Esophagus muscularis mucosa (tissue), 4 donors: ENCODE data around the gene MYH3. TPM values are rescaled to one million over a fixed set of nuclear protein-coding genes. Genes with fewer than 3 reads are reported as not detected.

Experiments used
- DNase-seq: peaks from one replicate; pipeline ENCODE4 v3.0.0-alpha.2; 2017; ENCODE audit errors: extremely low spot score
- H3K27ac ChIP-seq, 4 donors: fragments of 200-600 bp; sonication (generic); replicated peaks in 1 of 4; 1 replicate in 3 of 4; 2 replicates in 1 of 4; pipeline ENCODE4 v1.5.1; 2016 to 2019; ENCODE audit warnings: mild to moderate bottlenecking in 1 of 4
- H3K27me3 ChIP-seq, 4 donors: fragments of 200-600 bp; sonication (generic); one replicate each; pipeline versions ENCODE4 v1.5.1 to v1.6.0; 2016 to 2019
- H3K36me3 ChIP-seq, 4 donors: fragments of 200-600 bp; sonication (generic); one replicate each; pipeline ENCODE4 v1.5.1; 2016 to 2019
- H3K4me1 ChIP-seq, 4 donors: fragments of 200-600 bp; sonication (generic); one replicate each; pipeline ENCODE4 v1.5.1; 2016 to 2019
- H3K4me3 ChIP-seq, 4 donors: fragments of 200-600 bp; sonication (generic); 1 replicate in 2 of 4; 2 replicates in 2 of 4; pipeline ENCODE4 v1.5.1; 2016 to 2019; ENCODE audit warnings: mild to moderate bottlenecking in 4 of 4, moderate library complexity in 1 of 4
- H3K9me3 ChIP-seq, 4 donors: fragments of 200-600 bp; sonication (generic); 1 replicate in 3 of 4; 2 replicates in 1 of 4; pipeline ENCODE4 v1.5.1; 2016 to 2019
- EP300 ChIP-seq: sonication (generic); formaldehyde crosslinking; IDR thresholded peaks from one replicate; pipeline ENCODE4 v1.6.1; 2017; ENCODE audit warnings: antibody characterized with exemption
- POLR2A ChIP-seq: fragments of 450-650 bp; IDR thresholded peaks from one replicate; pipeline ENCODE4 v1.6.1; 2017; ENCODE audit warnings: antibody characterized with exemption, moderate library complexity, mild to moderate bottlenecking, low read depth
- POLR2AphosphoS5 ChIP-seq, 2 donors: sonication (generic); formaldehyde crosslinking; IDR thresholded peaks; one replicate each; pipeline ENCODE4 v1.6.1; 2017; ENCODE audit warnings: antibody characterized with exemption in 2 of 2
- WGBS: methylation state at CpG from one replicate; pipeline ENCODE4 v1.1.5; 2018; 5-methylcytosine and 5-hydroxymethylcytosine counted together
- intact Hi-C: fragments of 100-400 bp; cut with DNase I; formaldehyde crosslinking; loops from one replicate; pipeline ENCODE4 v1.15.1; 2023
- total RNA-seq, 4 donors: library from RNA; depleted of rRNA; stranded (reverse); fragments of >200 nt; gene quantifications; one replicate each; pipeline versions ENCODE4 v1.1.0 to v1.2.1, GENCODE V29; 2016
- TF ChIP-seq, protein P1 (sequence below), 3 experiments: fragments of 200-600 bp in 2 of 3; fragments of 450-650 bp in 1 of 3; sonication (generic) in 2 of 3; IDR thresholded peaks; one replicate each; pipeline ENCODE4 v1.5.1; 2017 to 2019; ENCODE audit warnings: antibody characterized with exemption in 3 of 3, mild to moderate bottlenecking in 2 of 3, moderate library complexity in 1 of 3

The MYH3 gene
- total RNA-seq, 4 donors from 2014 or later: 0.83 to 2.4 (median 1.6) TPM

DNA sequence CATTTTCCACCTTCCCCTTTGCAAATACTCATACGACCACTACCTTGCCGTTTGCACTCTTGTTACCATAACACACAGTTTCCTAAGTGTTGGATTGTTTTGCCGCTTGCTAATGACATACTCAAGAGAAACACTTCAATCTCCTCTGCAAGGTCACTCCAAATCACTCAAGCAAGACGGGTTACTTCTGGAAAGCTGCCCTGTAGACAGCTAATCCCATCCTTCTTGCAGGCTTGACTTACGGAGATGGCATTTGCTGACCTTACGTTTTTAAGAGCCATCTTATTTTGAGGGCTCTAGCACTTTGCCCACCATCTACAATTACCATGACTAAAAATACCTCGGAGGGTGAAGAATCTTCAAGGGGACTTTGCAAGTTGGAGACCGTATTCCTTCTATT, 46.2 kb downstream of the MYH3 start:
- H3K4me3 ChIP-seq: no peak overlapping the region
- peaks cover 0 to 14% (median 2%) of the 10 kb centered on the region in 4 donors for H3K4me1 ChIP-seq
- intact Hi-C loops: loop anchor here (10.0 kb wide), 1 partner anchor 686 kb away; no protein-coding TSS in a partner anchor
- no peaks in the 10 kb centered on the region for H3K36me3 ChIP-seq
- WGBS: 92% methylated on average over 8 of the region's 8 CpGs
- TF ChIP-seq, protein P1, sequence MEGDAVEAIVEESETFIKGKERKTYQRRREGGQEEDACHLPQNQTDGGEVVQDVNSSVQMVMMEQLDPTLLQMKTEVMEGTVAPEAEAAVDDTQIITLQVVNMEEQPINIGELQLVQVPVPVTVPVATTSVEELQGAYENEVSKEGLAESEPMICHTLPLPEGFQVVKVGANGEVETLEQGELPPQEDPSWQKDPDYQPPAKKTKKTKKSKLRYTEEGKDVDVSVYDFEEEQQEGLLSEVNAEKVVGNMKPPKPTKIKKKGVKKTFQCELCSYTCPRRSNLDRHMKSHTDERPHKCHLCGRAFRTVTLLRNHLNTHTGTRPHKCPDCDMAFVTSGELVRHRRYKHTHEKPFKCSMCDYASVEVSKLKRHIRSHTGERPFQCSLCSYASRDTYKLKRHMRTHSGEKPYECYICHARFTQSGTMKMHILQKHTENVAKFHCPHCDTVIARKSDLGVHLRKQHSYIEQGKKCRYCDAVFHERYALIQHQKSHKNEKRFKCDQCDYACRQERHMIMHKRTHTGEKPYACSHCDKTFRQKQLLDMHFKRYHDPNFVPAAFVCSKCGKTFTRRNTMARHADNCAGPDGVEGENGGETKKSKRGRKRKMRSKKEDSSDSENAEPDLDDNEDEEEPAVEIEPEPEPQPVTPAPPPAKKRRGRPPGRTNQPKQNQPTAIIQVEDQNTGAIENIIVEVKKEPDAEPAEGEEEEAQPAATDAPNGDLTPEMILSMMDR (IDR thresholded peaks at IDR 0.05): no peak
- TF ChIP-seq EP300 (no peak), POLR2A (no peak), POLR2AphosphoS5 (IDR thresholded peaks at IDR 0.05) (no peak)
- no peaks in the 10 kb centered on the region for H3K9me3 ChIP-seq
- H3K27me3 ChIP-seq: no peaks in the 10 kb centered on the region
- H3K27ac ChIP-seq: no peak overlapping the region
- no peak for DNase-seq

DNA sequence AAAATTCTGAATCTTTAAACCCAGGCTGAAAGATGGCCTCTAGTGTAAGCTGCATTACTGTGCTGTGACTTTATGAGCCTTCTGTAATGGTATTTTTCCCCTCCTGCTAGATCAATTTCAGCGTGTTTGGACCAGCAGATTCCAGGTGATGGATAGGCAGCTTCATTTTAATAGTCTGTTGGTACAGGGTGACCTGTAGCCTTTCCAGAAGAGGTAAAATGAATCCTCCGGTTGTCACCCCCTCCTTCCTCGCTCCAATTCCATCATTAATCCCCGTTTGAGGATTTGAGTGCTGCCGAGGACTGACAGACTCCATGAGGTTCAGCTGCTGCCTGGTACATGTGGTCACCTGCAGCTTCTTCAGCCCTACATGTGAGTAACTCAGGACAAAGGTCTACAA, 48.9 kb downstream of the MYH3 start:
- Histone ChIP-seq H3K4me3 (no peak overlapping the region), H3K27me3 (no peaks in the 10 kb centered on the region), H3K4me1 (peaks cover 0 to 4% (median 0%) of the 10 kb centered on the region in 4 donors), H3K27ac (no peak overlapping the region), H3K9me3 (no peaks in the 10 kb centered on the region), H3K36me3 (no peaks in the 10 kb centered on the region)
- TF ChIP-seq POLR2A: no peak
- TF ChIP-seq, protein P1 (IDR thresholded peaks at IDR 0.05): no peak
- TF ChIP-seq POLR2AphosphoS5 (IDR thresholded peaks at IDR 0.05): no peak
- TF ChIP-seq EP300: no peak
- intact Hi-C loops: no loop called here
- 42% methylated on average over 5 of the region's 5 CpGs for WGBS
- DNase-seq: no peak

DNA sequence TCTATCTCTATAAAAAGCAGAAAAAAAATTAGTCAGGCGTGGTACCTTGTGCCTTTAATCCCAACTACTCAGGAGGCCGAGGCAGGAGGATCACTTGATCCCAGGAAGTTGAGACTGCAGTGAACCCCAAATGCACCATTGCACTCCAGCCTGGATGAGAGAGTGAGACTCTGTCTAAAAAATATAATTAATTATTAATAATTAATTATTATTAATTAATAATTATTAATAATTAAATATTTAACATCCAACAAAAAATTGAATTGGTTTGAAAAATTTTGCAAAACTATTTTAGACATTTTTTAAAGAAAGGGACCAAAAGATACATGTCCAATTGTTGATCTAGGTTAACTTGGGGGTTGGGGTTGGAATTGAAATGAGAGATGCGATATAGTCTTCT, 51.0 kb downstream of the MYH3 start:
- Histone ChIP-seq H3K36me3 (no peaks in the 10 kb centered on the region), H3K27me3 (no peaks in the 10 kb centered on the region), H3K9me3 (no peaks in the 10 kb centered on the region), H3K4me3 (no peak overlapping the region), H3K27ac (no peak overlapping the region), H3K4me1 (no peaks in the 10 kb centered on the region)
- intact Hi-C loops: no loop called here
- TF ChIP-seq, protein P1 (IDR thresholded peaks at IDR 0.05): no peak
- TF ChIP-seq POLR2AphosphoS5 (IDR thresholded peaks at IDR 0.05) (no peak), EP300 (no peak), POLR2A (no peak)
- WGBS: 86% methylated on average over 3 of the region's 3 CpGs
- no peak for DNase-seq

DNA sequence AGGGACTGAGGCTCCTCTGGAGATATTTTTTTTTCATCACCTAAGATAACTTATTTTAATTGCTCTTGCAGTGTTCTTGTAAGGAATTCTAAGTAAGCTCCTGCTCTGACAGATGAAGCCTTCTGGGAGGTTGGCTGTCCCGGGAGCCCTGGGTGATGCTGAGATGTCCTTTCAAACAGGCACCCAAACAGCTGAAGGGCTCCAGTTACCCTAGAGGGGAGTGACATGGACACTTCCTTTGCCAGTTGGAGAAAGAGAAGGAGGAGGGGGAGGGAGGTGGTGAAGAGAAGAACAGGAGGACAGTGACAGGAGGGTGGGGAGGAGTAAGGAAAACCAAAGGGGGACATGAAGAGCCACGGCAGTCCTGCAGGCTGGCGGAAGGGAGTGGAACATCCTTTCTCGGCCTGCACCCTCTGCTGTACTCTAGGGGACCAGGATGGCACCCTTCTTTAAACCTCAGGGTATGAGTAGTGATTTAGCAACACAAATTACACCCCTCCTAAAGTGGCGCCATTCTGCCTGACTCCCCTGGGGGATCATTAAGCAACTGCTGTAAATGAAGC, 51.8 kb downstream of the MYH3 start:
- intact Hi-C loops: no loop called here
- Histone ChIP-seq H3K4me1 (no peaks in the 10 kb centered on the region), H3K4me3 (no peak overlapping the region), H3K36me3 (no peaks in the 10 kb centered on the region), H3K27me3 (no peaks in the 10 kb centered on the region), H3K9me3 (no peaks in the 10 kb centered on the region), H3K27ac (no peak overlapping the region)
- no peak for DNase-seq
- TF ChIP-seq POLR2AphosphoS5 (IDR thresholded peaks at IDR 0.05) (no peak), EP300 (no peak), POLR2A (no peak)
- TF ChIP-seq, protein P1 (IDR thresholded peaks at IDR 0.05): no peak
- WGBS: 59% methylated on average over 5 of the region's 5 CpGs

DNA sequence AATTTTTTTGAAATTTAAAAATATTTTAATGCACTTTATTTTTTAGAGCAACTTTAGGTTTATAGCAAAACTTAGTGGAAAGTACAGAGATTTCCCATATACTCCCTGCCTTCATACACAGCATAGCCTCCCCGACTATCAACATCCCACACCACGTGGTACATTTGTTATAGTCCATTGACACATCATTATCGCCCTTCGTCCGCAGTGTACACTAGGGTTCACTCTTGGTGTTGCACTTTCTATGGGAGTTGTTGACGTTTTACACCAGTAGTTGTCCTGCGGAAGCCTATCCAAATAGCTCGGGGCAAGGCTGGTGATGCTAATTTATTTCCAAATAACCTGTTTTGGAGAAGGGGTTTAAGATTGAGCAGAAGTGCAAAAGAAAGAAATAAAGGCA, 52.6 kb downstream of the MYH3 start:
- H3K9me3 ChIP-seq: no peaks in the 10 kb centered on the region
- H3K36me3 ChIP-seq: no peaks in the 10 kb centered on the region
- H3K27me3 ChIP-seq: no peaks in the 10 kb centered on the region
- intact Hi-C loops: no loop called here
- WGBS: 88% methylated on average over 8 of the region's 8 CpGs
- DNase-seq: no peak
- no peak overlapping the region for H3K27ac ChIP-seq
- H3K4me1 ChIP-seq: no peaks in the 10 kb centered on the region
- TF ChIP-seq, protein P1 (IDR thresholded peaks at IDR 0.05): no peak
- no peak overlapping the region for H3K4me3 ChIP-seq
